NCI-H446 treated with DMSO at 0.1 percent for 48 hours (cell line): ENCODE measurements around the gene ZFY.
"Not testable (repeated sequence)": the region's sequence is repeated elsewhere in the genome, so short reads cannot be mapped to it uniquely, and the experiment has no call there.

ENCODE experiments used
- DNase-seq: peaks from one replicate; lab custom pipeline; 2025; lab: John Stamatoyannopoulos, UW

The ZFY gene

DNA sequence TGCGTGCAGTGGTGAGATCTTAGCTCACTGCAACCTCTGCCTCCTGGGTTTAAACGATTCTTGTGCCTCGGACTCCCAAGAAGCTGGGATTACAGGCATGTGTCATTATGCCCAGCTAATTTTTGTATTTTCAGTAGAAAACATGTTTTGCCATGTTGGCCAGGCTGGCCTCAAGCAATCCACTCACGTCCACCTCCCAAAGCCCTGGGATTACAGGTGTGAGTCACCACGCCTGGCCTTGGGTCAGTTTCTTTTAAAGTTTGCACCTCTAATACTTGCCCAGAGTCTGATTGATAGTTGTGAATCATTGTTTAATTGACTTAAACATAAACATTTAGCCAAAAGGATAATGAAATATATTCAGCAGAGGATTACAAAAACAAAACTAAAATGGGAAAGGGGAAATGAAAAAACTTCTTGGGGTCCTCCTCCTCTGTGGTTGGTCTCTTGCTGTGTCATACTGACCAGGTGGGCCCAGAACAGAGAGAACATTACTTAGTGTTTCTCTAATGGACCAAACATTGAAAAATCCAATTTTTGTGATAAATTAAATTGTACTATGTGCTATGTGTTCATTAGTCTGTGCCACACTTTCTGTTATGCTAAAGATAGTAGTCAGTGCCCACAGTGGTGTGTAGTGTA lies 38.0 kb downstream of the ZFY start:
- no peak for DNase-seq

- DNase-seq: no peak
Measured at GRCh38 chrY:2979283-2979682, 44.1 kb downstream of the ZFY start.

- DNase-seq: no peak
Measured at GRCh38 chrY:2984491-2984890, 49.3 kb downstream of the ZFY start.

DNA sequence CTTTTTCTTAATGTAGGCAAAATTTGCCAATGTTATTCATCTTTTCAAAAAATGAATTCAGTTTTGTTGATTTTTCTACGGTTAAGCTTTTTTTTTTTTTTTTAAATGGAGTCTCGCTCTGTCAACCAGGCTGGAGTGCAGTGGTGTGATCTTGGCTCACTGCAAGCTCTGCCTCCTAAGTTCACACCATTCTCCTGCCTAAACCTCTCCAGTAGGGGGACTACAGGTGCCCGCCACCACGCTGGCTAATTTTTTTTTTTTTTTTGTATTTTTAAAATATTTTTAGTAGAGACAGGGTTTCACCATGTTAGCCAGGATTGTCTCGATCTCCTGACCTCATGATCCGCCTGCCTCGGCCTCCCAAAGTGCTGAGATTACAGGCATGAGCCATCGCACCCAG lies 52.0 kb downstream of the ZFY start:
- not testable (repeated sequence) for DNase-seq

DNA sequence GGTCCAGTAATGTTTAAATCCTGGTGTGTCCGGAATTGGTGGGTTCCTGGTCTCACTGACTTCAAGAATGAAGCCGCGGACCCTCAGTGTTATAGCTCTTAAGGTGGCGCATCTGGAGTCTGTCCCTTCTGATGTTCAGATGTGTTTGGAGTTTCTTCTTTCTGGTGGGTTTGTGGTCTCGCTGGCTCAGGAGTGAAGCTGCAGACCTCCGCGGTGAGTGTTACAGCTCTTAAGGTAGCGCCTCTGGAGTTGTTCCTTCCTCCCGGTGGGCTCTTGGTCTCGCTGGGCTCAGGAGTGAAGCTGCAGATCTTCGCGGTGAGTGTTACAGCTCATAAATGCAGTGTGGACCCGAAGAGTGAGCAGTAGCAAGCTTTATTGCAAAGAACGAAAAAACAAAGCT lies 62.2 kb downstream of the ZFY start:
- not testable (repeated sequence) for DNase-seq

DNA sequence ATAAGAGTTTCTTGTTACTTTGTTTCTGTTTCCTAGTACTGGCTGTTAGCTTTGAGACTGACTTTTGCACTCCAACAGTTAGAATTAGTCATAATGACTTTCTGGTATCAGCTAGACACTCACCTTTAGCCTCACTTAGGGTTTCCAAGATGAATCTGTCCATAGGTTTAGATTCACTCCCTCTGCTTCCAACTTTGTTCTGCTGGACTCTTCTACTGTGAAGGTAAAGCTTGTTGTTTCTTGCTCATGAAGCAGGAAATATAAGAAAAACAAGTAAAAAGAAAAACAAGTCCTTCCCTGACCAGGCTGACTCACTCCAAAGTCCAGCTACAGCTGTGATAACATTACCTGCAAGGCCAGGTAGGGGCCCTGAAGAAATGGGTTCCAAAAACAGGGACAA lies 67.0 kb downstream of the ZFY start:
- no peak for DNase-seq

DNA sequence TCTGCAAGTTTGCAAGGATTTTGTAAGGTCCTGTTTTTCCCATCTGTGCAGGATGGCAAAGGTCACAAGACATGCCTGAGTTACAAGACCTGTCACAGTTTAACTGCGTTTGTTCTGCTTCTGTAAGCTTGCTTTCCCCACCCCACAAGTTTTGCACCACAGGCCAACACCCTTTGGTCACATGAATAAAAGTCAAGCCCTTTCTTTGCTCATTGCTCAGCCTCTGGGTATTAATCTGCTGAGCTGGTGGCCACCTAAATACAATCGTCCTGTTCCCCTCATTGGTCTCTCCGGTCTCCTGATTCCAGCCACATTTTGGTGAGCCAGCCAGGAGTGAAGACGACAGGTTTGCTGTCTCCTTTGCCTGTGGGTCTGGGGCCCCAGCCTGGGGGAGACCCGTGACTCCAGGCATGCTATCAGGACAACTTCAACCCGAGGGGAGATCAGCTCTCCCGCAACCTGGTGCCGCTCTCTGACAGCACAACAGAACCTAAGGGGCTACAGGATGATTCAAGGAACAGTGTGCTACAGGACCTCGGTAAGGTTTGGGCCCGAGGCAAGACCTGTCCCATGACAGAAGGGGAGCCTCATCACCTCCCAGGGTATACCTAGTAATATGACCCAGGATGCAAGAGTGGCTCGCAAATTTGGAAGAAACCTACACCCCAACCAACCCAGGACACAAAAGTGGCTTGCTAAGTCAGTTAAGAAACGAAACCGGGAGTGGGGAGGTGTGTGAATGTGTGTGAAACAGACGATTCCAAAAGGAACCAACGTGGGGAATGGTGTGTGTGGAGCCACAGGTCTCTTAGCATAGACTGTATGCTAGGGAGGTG lies 67.7 kb downstream of the ZFY start:
- DNase-seq: no peak

DNA sequence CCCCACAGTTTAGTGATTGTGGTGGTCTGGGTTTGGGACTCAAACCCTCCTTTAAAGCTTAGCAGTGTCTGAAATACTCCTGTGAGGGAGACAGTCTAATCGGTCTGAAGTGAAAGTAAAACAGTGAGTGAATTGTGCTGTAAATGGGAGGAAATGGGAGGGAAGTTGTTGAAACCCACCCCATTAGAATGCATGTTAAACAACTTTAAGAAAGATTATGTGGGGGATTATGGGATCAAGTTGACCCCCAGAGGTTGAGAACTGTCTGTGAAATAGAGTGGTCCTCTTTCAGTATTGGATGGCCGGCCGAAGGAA lies 68.3 kb downstream of the ZFY start:
- DNase-seq: no peak

GRCh38 chrY:3003846-3004245 lies 68.7 kb downstream of the ZFY start:
- DNase-seq: no peak

DNA sequence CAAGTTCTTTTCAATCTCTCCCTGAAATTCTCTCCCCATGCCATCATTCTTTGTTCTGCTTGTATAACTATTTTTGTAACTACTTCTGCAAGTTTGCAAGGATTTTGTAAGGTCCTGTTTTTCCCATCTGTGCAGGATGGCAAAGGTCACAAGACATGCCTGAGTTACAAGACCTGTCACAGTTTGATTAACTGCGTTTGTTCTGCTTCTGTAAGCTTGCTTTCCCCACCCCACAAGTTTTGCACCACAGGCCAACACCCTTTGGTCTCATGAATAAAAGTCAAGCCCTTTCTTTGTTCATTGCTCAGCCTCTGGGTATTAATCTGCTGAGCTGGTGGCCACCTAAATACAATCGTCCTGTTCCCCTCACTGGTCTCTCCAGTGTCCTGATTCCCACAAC lies 70.8 kb downstream of the ZFY start:
- DNase-seq: not testable (repeated sequence)

GRCh38 chrY:3007967-3008366 lies 72.8 kb downstream of the ZFY start:
- no peak for DNase-seq

- no peak for DNase-seq
Measured at GRCh38 chrY:3012226-3012625, 77.0 kb downstream of the ZFY start.

DNA sequence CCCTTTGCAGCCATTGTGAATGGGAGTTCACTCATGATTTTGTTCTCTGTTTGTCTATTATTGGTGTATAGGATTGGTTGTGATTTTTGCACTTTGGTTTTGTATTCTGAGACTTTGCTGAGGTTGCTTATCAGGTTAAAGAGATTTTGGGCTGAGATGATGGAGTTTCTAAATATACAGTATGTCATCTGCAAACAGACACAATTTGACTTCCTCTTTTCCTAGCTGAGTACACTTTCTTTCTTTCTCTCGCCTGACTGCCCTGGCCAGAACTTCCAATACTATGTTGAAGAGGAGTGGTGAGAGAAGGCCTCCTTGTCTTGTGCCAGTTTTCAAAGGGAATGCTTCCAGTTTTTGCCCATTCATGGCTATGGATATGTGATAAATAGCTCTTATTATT lies 81.4 kb downstream of the ZFY start:
- no peak for DNase-seq

DNA sequence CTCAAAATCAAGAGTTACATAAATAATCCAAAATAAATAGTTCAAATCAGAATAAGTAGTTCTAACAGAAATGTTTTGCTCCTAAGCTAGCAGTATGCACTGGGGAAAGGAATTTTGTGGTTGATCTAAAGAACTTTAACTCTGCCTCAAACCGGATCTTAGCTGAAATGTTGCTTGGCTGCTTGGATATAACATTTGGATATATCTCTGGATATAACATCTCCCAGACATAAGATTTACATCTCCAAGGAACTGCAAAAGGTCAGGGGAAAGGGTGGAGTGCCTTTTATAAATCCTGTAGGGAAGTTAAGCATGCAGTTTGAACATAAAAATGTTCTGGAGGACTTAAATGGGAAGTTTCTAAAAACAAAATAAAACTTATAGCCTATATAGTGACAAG lies 83.4 kb downstream of the ZFY start:
- DNase-seq: no peak

DNA sequence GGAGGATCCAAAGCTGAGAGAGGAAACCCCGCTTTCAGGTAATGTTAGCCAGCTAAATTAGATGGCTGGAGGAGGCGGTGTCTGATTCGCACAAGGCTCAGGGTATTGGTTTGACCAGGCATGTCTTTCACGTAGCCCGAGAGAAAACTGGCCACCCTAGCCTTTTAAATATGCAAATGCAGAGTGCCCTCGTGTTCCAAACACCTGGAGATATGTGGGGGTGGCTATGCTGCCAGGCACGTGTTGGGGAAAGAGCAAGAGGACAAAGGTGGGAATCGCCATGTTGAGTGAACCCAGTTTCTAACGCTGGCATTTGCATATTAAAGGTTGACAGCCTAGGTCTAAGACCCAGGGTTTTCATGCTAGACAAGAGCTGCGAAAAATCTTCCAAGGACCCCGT lies 84.4 kb downstream of the ZFY start:
- no peak for DNase-seq

DNA sequence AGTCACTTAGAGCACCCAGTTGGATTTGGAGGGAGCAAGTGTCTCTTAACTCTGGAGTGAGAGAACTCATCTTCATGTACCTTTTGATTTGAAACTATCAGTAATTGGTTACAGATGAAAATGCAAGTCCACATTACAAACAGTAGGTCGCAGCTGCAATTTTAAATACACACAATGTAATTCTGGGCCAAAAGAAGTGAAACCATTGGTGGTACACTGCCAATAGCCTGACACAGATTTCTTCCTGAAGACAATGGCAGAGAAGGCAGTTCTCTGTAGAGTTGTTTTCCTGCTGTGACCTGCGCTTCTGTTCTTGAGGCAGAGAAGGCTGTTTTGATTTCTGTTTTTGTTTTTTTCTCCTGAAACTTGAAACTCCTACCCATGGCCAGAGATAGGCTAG lies 86.0 kb downstream of the ZFY start:
- no peak for DNase-seq

- DNase-seq: no peak
Measured at GRCh38 chrY:3023606-3024005, 88.4 kb downstream of the ZFY start.

DNA sequence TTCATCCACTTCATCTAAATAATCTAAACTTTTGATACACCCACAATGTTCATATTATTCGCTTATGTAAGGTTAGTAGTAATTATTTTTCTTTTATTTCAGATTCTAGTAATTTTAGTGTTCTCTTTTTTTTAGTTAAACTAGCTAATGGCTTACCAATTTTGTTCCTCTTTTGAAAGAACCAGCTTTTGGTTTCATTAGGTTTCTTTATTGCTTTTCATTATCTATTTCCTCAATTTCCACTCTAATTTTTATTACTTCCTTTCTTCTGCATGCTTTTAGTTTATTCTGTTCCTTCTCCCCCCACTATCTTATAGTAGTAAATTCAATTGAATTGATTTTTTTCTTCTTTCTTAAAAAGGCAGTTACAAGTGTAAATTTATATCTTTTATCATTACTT lies 90.2 kb downstream of the ZFY start:
- no peak for DNase-seq
